ENCODE results near the gene CACNA1D.

CACNA1D gene

DNA sequence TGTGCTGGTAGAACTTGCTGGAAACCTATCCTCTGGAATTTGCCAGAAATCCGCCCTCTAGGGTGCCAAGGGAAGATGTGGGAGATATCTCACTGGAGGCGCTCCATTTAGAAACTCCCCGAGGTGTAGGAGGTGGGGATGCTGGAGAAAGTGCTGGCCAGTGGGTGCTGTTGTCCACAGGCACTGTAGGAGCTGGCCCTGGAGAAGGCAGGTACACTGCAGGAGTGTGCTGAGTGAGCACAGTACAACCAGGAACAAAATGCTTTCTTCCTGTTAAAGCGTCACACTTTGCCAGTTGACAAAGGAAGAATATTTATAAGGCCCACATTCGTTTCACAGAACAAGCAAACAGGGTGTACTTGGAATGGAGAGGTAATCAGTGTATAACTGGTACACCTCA lies 119.9 kb downstream of the CACNA1D start:
- H3F3A ChIP-seq (ENCODE audit: insufficient read depth) = no peaks in the 10 kb centered on the region
- no peaks in the 10 kb centered on the region for H3K9me3 ChIP-seq (ENCODE audit: insufficient read depth, low read length)
- no peak overlapping the region for H3K27ac ChIP-seq (ENCODE audit: low read depth, low read length)
- H2AFZ ChIP-seq (ENCODE audit: low read depth, low read length, severe bottlenecking) = no peak overlapping the region
- no peak overlapping the region for H3K4me2 ChIP-seq (ENCODE audit: low read depth, low read length, poor library complexity, severe bottlenecking)
- H4K20me1 ChIP-seq (ENCODE audit: low read depth, low read length) = no peaks in the 10 kb centered on the region
- H3K9ac ChIP-seq (ENCODE audit: low read length) = no peak overlapping the region
- TF ChIP-seq, protein P1, sequence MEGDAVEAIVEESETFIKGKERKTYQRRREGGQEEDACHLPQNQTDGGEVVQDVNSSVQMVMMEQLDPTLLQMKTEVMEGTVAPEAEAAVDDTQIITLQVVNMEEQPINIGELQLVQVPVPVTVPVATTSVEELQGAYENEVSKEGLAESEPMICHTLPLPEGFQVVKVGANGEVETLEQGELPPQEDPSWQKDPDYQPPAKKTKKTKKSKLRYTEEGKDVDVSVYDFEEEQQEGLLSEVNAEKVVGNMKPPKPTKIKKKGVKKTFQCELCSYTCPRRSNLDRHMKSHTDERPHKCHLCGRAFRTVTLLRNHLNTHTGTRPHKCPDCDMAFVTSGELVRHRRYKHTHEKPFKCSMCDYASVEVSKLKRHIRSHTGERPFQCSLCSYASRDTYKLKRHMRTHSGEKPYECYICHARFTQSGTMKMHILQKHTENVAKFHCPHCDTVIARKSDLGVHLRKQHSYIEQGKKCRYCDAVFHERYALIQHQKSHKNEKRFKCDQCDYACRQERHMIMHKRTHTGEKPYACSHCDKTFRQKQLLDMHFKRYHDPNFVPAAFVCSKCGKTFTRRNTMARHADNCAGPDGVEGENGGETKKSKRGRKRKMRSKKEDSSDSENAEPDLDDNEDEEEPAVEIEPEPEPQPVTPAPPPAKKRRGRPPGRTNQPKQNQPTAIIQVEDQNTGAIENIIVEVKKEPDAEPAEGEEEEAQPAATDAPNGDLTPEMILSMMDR (IDR thresholded peaks at IDR 0.05; ENCODE audit: insufficient read depth, low read length, poor library complexity, severe bottlenecking) = no peak
- no peak for TF ChIP-seq EZH2phosphoT487 (conservative IDR thresholded peaks at IDR 0.05; ENCODE audit: low read length)
- no peak overlapping the region for H3K4me3 ChIP-seq (ENCODE audit: insufficient read depth, low read length, poor library complexity, severe bottlenecking)
- H3K36me3 ChIP-seq (ENCODE audit: low read length) = no peaks in the 10 kb centered on the region
- H3K79me2 ChIP-seq (ENCODE audit: insufficient read depth, low read length) = no peaks in the 10 kb centered on the region
- no peaks in the 10 kb centered on the region for H3K27me3 ChIP-seq (ENCODE audit: low read length)
- H3K9me2 ChIP-seq (replicated peaks; ENCODE audit: insufficient read depth, low read length) = no peaks in the 10 kb centered on the region

DNA sequence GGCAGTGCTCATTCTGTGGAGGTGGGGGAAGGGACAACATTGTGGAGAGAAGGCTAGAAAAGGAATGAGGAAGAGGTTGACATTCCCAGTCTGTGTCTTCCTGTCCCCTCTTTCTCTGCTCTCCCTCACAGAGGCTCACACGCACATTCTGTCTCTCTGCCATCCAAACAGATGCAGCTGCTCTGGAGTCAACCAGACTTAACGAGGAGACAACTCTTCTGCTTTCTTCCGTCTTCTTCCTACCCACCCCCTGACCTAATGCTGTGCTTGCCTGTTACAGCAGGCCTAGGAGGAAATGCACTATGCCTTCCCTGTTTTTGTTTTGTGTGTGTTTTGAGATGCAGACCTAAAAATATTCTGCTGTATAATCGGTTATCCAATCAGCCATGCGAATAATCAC lies 121.9 kb downstream of the CACNA1D start:
- Histone ChIP-seq H3K79me2 (ENCODE audit: insufficient read depth, low read length) (no peaks in the 10 kb centered on the region), H4K20me1 (ENCODE audit: low read depth, low read length) (no peaks in the 10 kb centered on the region), H3K4me2 (ENCODE audit: low read depth, low read length, poor library complexity, severe bottlenecking) (no peak overlapping the region), H3K27ac (ENCODE audit: low read depth, low read length) (no peak overlapping the region), H3K36me3 (ENCODE audit: low read length) (no peaks in the 10 kb centered on the region), H2AFZ (ENCODE audit: low read depth, low read length, severe bottlenecking) (no peak overlapping the region), H3K27me3 (ENCODE audit: low read length) (no peaks in the 10 kb centered on the region), H3F3A (ENCODE audit: insufficient read depth) (no peaks in the 10 kb centered on the region), H3K9me2 (replicated peaks; ENCODE audit: insufficient read depth, low read length) (no peaks in the 10 kb centered on the region), H3K4me3 (ENCODE audit: insufficient read depth, low read length, poor library complexity, severe bottlenecking) (no peak overlapping the region), H3K9ac (ENCODE audit: low read length) (no peak overlapping the region), H3K9me3 (ENCODE audit: insufficient read depth, low read length) (no peaks in the 10 kb centered on the region)
- TF ChIP-seq EZH2phosphoT487 (conservative IDR thresholded peaks at IDR 0.05; ENCODE audit: low read length) = no peak
- TF ChIP-seq, protein P1 (IDR thresholded peaks at IDR 0.05; ENCODE audit: insufficient read depth, low read length, poor library complexity, severe bottlenecking) = no peak

DNA sequence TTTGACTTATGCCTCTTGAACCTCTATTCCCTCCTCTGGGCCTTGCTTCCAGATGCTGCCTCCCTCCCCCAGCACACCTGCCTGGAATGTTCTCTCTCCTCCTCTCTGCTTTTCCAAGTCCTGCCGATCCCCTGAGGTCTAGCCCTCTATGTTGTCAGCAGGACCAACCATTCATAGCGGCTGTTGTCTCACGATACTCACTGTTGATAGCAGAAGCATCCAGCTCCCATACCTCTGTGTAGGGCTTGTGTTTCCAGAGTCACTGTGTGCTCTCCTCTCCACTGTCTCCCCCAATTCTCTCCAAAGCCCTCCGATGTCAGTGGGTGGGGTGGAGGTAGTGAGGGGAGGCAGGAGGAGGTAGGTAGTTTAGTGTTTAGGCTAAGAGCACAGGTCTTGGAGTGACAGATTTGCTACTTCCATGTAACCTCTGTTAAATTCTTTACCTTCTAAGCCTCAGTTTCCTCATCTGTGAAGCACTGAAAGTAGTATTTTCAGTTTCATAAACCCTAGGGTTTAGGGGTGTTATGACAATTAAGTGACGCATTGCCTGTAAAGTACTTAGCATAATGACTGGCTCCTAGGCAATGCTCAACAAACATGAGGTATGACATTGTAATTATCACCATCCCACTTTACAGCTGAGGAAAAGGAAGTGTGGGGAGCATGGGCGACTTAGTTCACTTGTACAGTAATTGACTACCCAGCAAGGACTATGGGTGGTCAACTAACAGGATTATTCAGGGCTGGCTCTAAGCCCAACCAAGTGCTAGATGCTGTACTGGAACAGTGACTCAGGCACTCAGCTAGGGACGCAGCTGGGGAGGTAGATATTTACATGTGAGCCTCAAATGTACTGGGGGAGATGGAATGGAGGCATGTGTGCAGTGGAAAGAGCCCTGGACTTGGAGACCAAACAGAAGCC lies 122.8 kb downstream of the CACNA1D start:
- H3K79me2 ChIP-seq (ENCODE audit: insufficient read depth, low read length) = no peaks in the 10 kb centered on the region
- H3K9ac ChIP-seq (ENCODE audit: low read length) = no peak overlapping the region
- H3K36me3 ChIP-seq (ENCODE audit: low read length) = no peaks in the 10 kb centered on the region
- no peak overlapping the region for H3K4me3 ChIP-seq (ENCODE audit: insufficient read depth, low read length, poor library complexity, severe bottlenecking)
- no peaks in the 10 kb centered on the region for H3F3A ChIP-seq (ENCODE audit: insufficient read depth)
- H2AFZ ChIP-seq (ENCODE audit: low read depth, low read length, severe bottlenecking) = no peak overlapping the region
- no peaks in the 10 kb centered on the region for H3K9me2 ChIP-seq (replicated peaks; ENCODE audit: insufficient read depth, low read length)
- no peak for TF ChIP-seq EZH2phosphoT487 (conservative IDR thresholded peaks at IDR 0.05; ENCODE audit: low read length)
- TF ChIP-seq, protein P1 (IDR thresholded peaks at IDR 0.05; ENCODE audit: insufficient read depth, low read length, poor library complexity, severe bottlenecking) = no peak
- H3K27me3 ChIP-seq (ENCODE audit: low read length) = no peaks in the 10 kb centered on the region
- H3K9me3 ChIP-seq (ENCODE audit: insufficient read depth, low read length) = no peaks in the 10 kb centered on the region
- H3K27ac ChIP-seq (ENCODE audit: low read depth, low read length) = no peak overlapping the region
- H3K4me2 ChIP-seq (ENCODE audit: low read depth, low read length, poor library complexity, severe bottlenecking) = no peak overlapping the region
- no peaks in the 10 kb centered on the region for H4K20me1 ChIP-seq (ENCODE audit: low read depth, low read length)

Measured in SU-DHL-6 (cell line).